OCI-LY1 (cell line): ENCODE results near the gene ROR2.

ENCODE experiments used
- H2AFZ ChIP-seq: fragments of 200-600 bp; sonication (generic), shearing (Covaris generic); 2 replicates; pipeline ENCODE4 v1.6.0; 2014; ENCODE audit warnings: antibody characterized with exemption, mild to moderate bottlenecking, low read length
- H3F3A ChIP-seq: fragments of 200-600 bp; sonication (generic), shearing (Covaris generic); 2 replicates; pipeline ENCODE4 v1.6.0; 2014; ENCODE audit warnings: mild to moderate bottlenecking, antibody characterized with exemption, low read length, moderate library complexity; ENCODE audit not compliant: insufficient read depth
- H3K27ac ChIP-seq: fragments of 200-600 bp; sonication (generic); 2 replicates; pipeline ENCODE4 v1.5.1; 2014; ENCODE audit warnings: low read length, mixed run types, mild to moderate bottlenecking, low read depth; ENCODE audit not compliant: poor library complexity, severe bottlenecking
- H3K27me3 ChIP-seq: fragments of 200-600 bp; sonication (generic); 2 replicates; pipeline ENCODE4 v1.6.0; 2014; ENCODE audit warnings: antibody characterized with exemption, mild to moderate bottlenecking, low read length, moderate library complexity; ENCODE audit not compliant: insufficient read depth
- H3K36me3 ChIP-seq: fragments of 200-600 bp; sonication (generic); 2 replicates; pipeline ENCODE4 v1.6.1; 2014; ENCODE audit warnings: mild to moderate bottlenecking, antibody characterized with exemption, low read length, moderate library complexity, mixed read lengths; ENCODE audit not compliant: insufficient read depth
- H3K4me1 ChIP-seq: fragments of 200-600 bp; sonication (generic); 2 replicates; pipeline ENCODE4 v1.5.1; 2014; ENCODE audit warnings: mild to moderate bottlenecking, low read length, moderate library complexity; ENCODE audit not compliant: insufficient read depth, severe bottlenecking
- H3K4me2 ChIP-seq: fragments of 200-600 bp; sonication (generic), shearing (Covaris generic); 2 replicates; pipeline ENCODE4 v1.6.1; 2014; ENCODE audit warnings: low read length
- H3K4me3 ChIP-seq: fragments of 200-600 bp; sonication (generic); 2 replicates; pipeline ENCODE4 v1.5.1; 2014; ENCODE audit warnings: low read length, low read depth, mild to moderate bottlenecking, mixed read lengths; ENCODE audit not compliant: poor library complexity, severe bottlenecking
- H3K79me2 ChIP-seq: fragments of 200-600 bp; shearing (Covaris generic); 2 replicates; pipeline ENCODE4 v1.6.1; 2016; ENCODE audit warnings: mixed run types, low read length, mixed read lengths; ENCODE audit not compliant: insufficient read depth
- H3K9ac ChIP-seq: fragments of 200-600 bp; sonication (generic), shearing (Covaris generic); 2 replicates; pipeline ENCODE4 v1.6.1; 2014; ENCODE audit warnings: mild to moderate bottlenecking, low read length, mixed read lengths
- H3K9me2 ChIP-seq: fragments of 200-600 bp; sonication (generic), shearing (Covaris generic); 2 replicates; pipeline ENCODE4 v1.6.1; 2014; ENCODE audit warnings: low read depth, mild to moderate bottlenecking, low read length, mixed read lengths
- H3K9me3 ChIP-seq: fragments of 200-600 bp; shearing (Covaris generic); 2 replicates; pipeline ENCODE4 v1.6.1; 2014; ENCODE audit warnings: low read length, mixed read lengths
- H4K20me1 ChIP-seq: fragments of 200-600 bp; sonication (generic), shearing (Covaris generic); 2 replicates; pipeline ENCODE4 v1.6.0; 2016; ENCODE audit warnings: mild to moderate bottlenecking, low read length; ENCODE audit not compliant: insufficient read depth
- CTCF ChIP-seq: fragments of 200-600 bp; sonication (generic), shearing (Covaris generic); IDR thresholded peaks from 2 replicates; pipeline ENCODE4 v1.5.1; 2017; ENCODE audit warnings: mild to moderate bottlenecking, antibody characterized with exemption, low read length, moderate library complexity, mixed read lengths
- EZH2 ChIP-seq: fragments of 200-600 bp; sonication (generic), shearing (Covaris generic); IDR thresholded peaks from 2 replicates; pipeline ENCODE4 v1.8.0; 2017; ENCODE audit warnings: borderline replicate concordance, mixed run types, mild to moderate bottlenecking, antibody characterized with exemption, low read length, moderate library complexity, mixed read lengths

ROR2 gene

GRCh38 chr9:91562416-91562815 lies 387.6 kb downstream of the ROR2 start:
- no peak for TF ChIP-seq CTCF
- no peak for TF ChIP-seq EZH2
- no peak overlapping the region for H3K9ac ChIP-seq
- no peaks in the 10 kb centered on the region for H3K36me3 ChIP-seq
- H3K9me3 ChIP-seq = no peaks in the 10 kb centered on the region
- H3K79me2 ChIP-seq = no peaks in the 10 kb centered on the region
- H3K4me2 ChIP-seq = no peak overlapping the region
- H3K9me2 ChIP-seq = no peaks in the 10 kb centered on the region
- H3K27me3 ChIP-seq = no peaks in the 10 kb centered on the region
- no peaks in the 10 kb centered on the region for H3K4me1 ChIP-seq
- no peak overlapping the region for H3K4me3 ChIP-seq
- H3K27ac ChIP-seq = no peak overlapping the region
- H4K20me1 ChIP-seq = no peaks in the 10 kb centered on the region
- no peaks in the 10 kb centered on the region for H3F3A ChIP-seq
- no peak overlapping the region for H2AFZ ChIP-seq

- Histone ChIP-seq H3K27me3 (no peaks in the 10 kb centered on the region), H3K4me3 (no peak overlapping the region), H3K9ac (no peak overlapping the region), H4K20me1 (no peaks in the 10 kb centered on the region), H3K36me3 (no peaks in the 10 kb centered on the region), H3K4me2 (no peak overlapping the region), H3K27ac (no peak overlapping the region), H3F3A (no peaks in the 10 kb centered on the region), H2AFZ (no peak overlapping the region), H3K79me2 (no peaks in the 10 kb centered on the region), H3K4me1 (no peaks in the 10 kb centered on the region), H3K9me2 (no peaks in the 10 kb centered on the region), H3K9me3 (no peaks in the 10 kb centered on the region)
- no peak for TF ChIP-seq CTCF
- TF ChIP-seq EZH2 = no peak
Observed at GRCh38 chr9:91560301-91560700, 389.7 kb downstream of the ROR2 start.

GRCh38 chr9:91558879-91559278 lies 391.1 kb downstream of the ROR2 start:
- Histone ChIP-seq H3K4me3 (no peak overlapping the region), H3K36me3 (no peaks in the 10 kb centered on the region), H3K9me2 (no peaks in the 10 kb centered on the region), H3K4me1 (no peaks in the 10 kb centered on the region), H3K79me2 (no peaks in the 10 kb centered on the region), H3K27ac (no peak overlapping the region), H3F3A (no peaks in the 10 kb centered on the region), H3K9me3 (no peaks in the 10 kb centered on the region), H3K9ac (no peak overlapping the region), H3K4me2 (no peak overlapping the region), H2AFZ (no peak overlapping the region), H3K27me3 (no peaks in the 10 kb centered on the region), H4K20me1 (no peaks in the 10 kb centered on the region)
- TF ChIP-seq CTCF = no peak
- TF ChIP-seq EZH2 = no peak
